A549 (cell line): ENCODE data around the gene SPOCK2. TPM values are rescaled to one million over a fixed set of nuclear protein-coding genes. Genes with fewer than 3 reads are reported as not detected.
A peak's percentile ranks its signal among the peaks of the same experiment; 100 is the strongest.

ENCODE experiments used
- ATAC-seq, 2 experiments: fragments of 200-7000 bp in 1 of 2; fragments of >200 bp in 1 of 2; cut with Nextera tagmentation in 1 of 2; cut with Tn5 transposase in 1 of 2; 3 replicates each; pipeline versions ENCODE4 v1.8.0 to v1.9.1; 2018 to 2020; ENCODE audit warnings: mild to moderate bottlenecking in 1 of 2, moderate library complexity in 1 of 2
- CTCF ChIA-PET: fragments of 300-600 bp; sonication (Branson Sonifier 250); formaldehyde crosslinking; extraction: SDS; loops from one replicate; lab custom pipeline; 2021; ENCODE audit warnings: antibody characterized with exemption, inconsistent platforms; lab: Yijun Ruan, JAX
- POLR2A ChIA-PET: fragments of 350-600 bp; formaldehyde crosslinking; extraction: SDS; loops from one replicate; lab custom pipeline; 2021; ENCODE audit warnings: antibody characterized with exemption, inconsistent platforms; lab: Yijun Ruan, JAX
- DNase-seq, 2 experiments: peaks; one replicate each; pipeline versions ENCODE4 v3.0.0 to v3.0.0-alpha.2; 2011 to 2016; ENCODE audit warnings: low read depth in 1 of 2, low spot score in 1 of 2
- FAIRE-seq: peaks from 2 replicates; lab custom pipeline; 2011; peaks lifted over from hg19 to GRCh38; lab: Jason Lieb, UNC
- H3K27ac ChIP-seq, 2 experiments: fragments of >200 bp; sonication (Bioruptor Twin); formaldehyde crosslinking; 3 replicates each; pipeline ENCODE4 v1.5.1; 2016 to 2017
- H3K4me1 ChIP-seq: fragments of >200 bp; sonication (Bioruptor Twin); formaldehyde crosslinking; 3 replicates; pipeline ENCODE4 v1.6.1; 2016
- H3K4me2 ChIP-seq: fragments of >200 bp; sonication (Bioruptor Twin); formaldehyde crosslinking; 3 replicates; pipeline ENCODE4 v1.6.1; 2016
- H3K4me3 ChIP-seq: fragments of >200 bp; sonication (Bioruptor Twin); formaldehyde crosslinking; 3 replicates; pipeline ENCODE4 v1.5.1; 2016
- H3K9me3 ChIP-seq: fragments of >200 bp; sonication (Bioruptor Twin); formaldehyde crosslinking; 3 replicates; pipeline ENCODE4 v1.6.1; 2016
- ATOH8 ChIP-seq: fragments of 250-450 bp; sonication (Bioruptor Pico); IDR thresholded peaks from 2 replicates; pipeline ENCODE4 v1.5.0; 2020; ENCODE audit warnings: low read depth, mild to moderate bottlenecking, moderate library complexity
- E2F6 ChIP-seq: IDR thresholded peaks from 2 replicates; pipeline ENCODE4 v1.6.1; 2012; ENCODE audit warnings: low read depth, borderline replicate concordance
- ELK1 ChIP-seq: fragments of 150-350 bp; IDR thresholded peaks from 2 replicates; pipeline ENCODE4 v1.6.1; 2014; ENCODE audit warnings: low read depth, mild to moderate bottlenecking, low read length
- ESRRA ChIP-seq: fragments of 150-350 bp; IDR thresholded peaks from 2 replicates; pipeline ENCODE4 v1.6.1; 2014; ENCODE audit warnings: mild to moderate bottlenecking, low read length, borderline replicate concordance
- FOSL2 ChIP-seq, 2 experiments: fragments of 450-650 bp in 1 of 2; fragments of >200 bp in 1 of 2; sonication (Bioruptor Twin) in 1 of 2; formaldehyde crosslinking; IDR thresholded peaks; 2 replicates each; pipeline versions ENCODE4 v1.5.0 to v1.6.1; 2016 to 2020; ENCODE audit warnings: mild to moderate bottlenecking in 1 of 2, moderate library complexity in 1 of 2
- GATA3 ChIP-seq: IDR thresholded peaks from 2 replicates; pipeline ENCODE4 v1.6.1; 2012; ENCODE audit warnings: borderline replicate concordance
- HOXA7 ChIP-seq: fragments of 250-450 bp; sonication (Bioruptor Pico); IDR thresholded peaks from 2 replicates; pipeline ENCODE4 v1.5.0; 2020; ENCODE audit warnings: mild to moderate bottlenecking, moderate library complexity
- HOXB5 ChIP-seq: fragments of 250-450 bp; sonication (Bioruptor Pico); IDR thresholded peaks from 2 replicates; pipeline ENCODE4 v1.5.0; 2020; ENCODE audit warnings: mild to moderate bottlenecking, moderate library complexity
- KDM5A ChIP-seq: fragments of 200-600 bp; sonication (generic); IDR thresholded peaks from 2 replicates; pipeline ENCODE4 v1.6.1; 2016; ENCODE audit warnings: antibody characterized with exemption, mild to moderate bottlenecking
- MAX ChIP-seq: IDR thresholded peaks from 2 replicates; pipeline ENCODE4 v1.6.1; 2012
- NFE2L2 ChIP-seq: fragments of 150-350 bp; conservative IDR thresholded peaks from 2 replicates; pipeline ENCODE4 v1.6.1; 2014; ENCODE audit warnings: low read length
- NR3C1 ChIP-seq: fragments of >200 bp; sonication (Bioruptor Twin); formaldehyde crosslinking; IDR thresholded peaks from 3 replicates; pipeline ENCODE4 v1.6.1; 2017
- PBX3 ChIP-seq: IDR thresholded peaks from 2 replicates; pipeline ENCODE4 v1.6.1; 2012
- PHF8 ChIP-seq: fragments of 200-600 bp; sonication (generic); IDR thresholded peaks from 2 replicates; pipeline ENCODE4 v1.6.1; 2016; ENCODE audit warnings: low read depth, mild to moderate bottlenecking, antibody characterized with exemption, moderate library complexity, borderline replicate concordance
- RARB ChIP-seq: fragments of 250-450 bp; sonication (Bioruptor Pico); IDR thresholded peaks from 2 replicates; pipeline ENCODE4 v1.8.0; 2021; ENCODE audit warnings: mild to moderate bottlenecking, moderate library complexity
- SREBF2 ChIP-seq: fragments of 450-650 bp; IDR thresholded peaks from 2 replicates; pipeline ENCODE4 v1.6.1; 2014; ENCODE audit warnings: mild to moderate bottlenecking, moderate library complexity
- ZC3H11A ChIP-seq: fragments of 450-650 bp; IDR thresholded peaks from 2 replicates; pipeline ENCODE4 v1.6.1; 2014; ENCODE audit warnings: antibody characterized with exemption, mild to moderate bottlenecking
- ZFP36 ChIP-seq: fragments of 450-650 bp; IDR thresholded peaks from 2 replicates; pipeline ENCODE4 v1.6.1; 2014; ENCODE audit warnings: borderline replicate concordance; ENCODE audit not compliant: partially characterized antibody
- WGBS: methylation state at CpG from one replicate; pipeline ENCODE4 v1.1.6; 2017; ENCODE audit errors: missing lambda C conversion rate; 5-methylcytosine and 5-hydroxymethylcytosine counted together
- polyA minus RNA-seq: library from RNA; depleted of rRNA, polyadenylated mRNA; stranded (reverse); fragments of >200 nt; gene quantifications from 2 replicates; pipeline ENCODE4 v1.2.3, GENCODE V29; 2011; rRNA and poly(A)+ RNA removed
- polyA plus RNA-seq, 4 experiments: library from polyadenylated mRNA; depleted of rRNA in 3 of 4; stranded (reverse); fragments of >200 nt; fragmentation: RNase III in 1 of 4; extraction: RNeasy Plus Mini Kit Qiagen cat#74134 plus additional on column Dnase treatment in 1 of 4; gene quantifications; 2 replicates in 3 of 4; 3 replicates in 1 of 4; pipeline ENCODE4 v1.2.3, GENCODE V29; 2011 to 2017

SPOCK2 gene
- 0.52 and 0.61 TPM in 2 replicates for polyA plus RNA-seq (2011; rRNA removed)
- 0.48 and 0.61 TPM in 2 replicates for polyA plus RNA-seq (2012; cell fraction: cytosol; rRNA removed)
- 4.0 and 4.8 TPM in 2 replicates for polyA plus RNA-seq (2012; cell fraction: nucleus; rRNA removed)
- polyA plus RNA-seq (2017; fragmentation: RNase III; extraction: RNeasy Plus Mini Kit Qiagen cat#74134 plus additional on column Dnase treatment), result 0.55 to 0.73 TPM (median 0.67 TPM) in 3 replicates
- polyA minus RNA-seq, result 0.99 and 1.4 TPM in 2 replicates

- no peak for DNase-seq
- TF ChIP-seq PBX3, result no peak
- no peak for TF ChIP-seq ESRRA
- TF ChIP-seq FOSL2 (IDR thresholded peaks at IDR 0.05), result no peak
- TF ChIP-seq FOSL2 (CRISPR knock-in tag; IDR thresholded peaks at IDR 0.05), result no peak
- FAIRE-seq, result no peak
- Histone ChIP-seq H3K4me2 (no peak within 1 kb of the TSS), H3K4me3 (no peak within 1 kb of the TSS), H3K9me3 (no peaks in the 10 kb centered on the region), H3K27ac (no peak within 1 kb of the TSS), H3K4me1 (peaks cover 8% of the 10 kb centered on the region; the same call in 2 of the 3 replicates)
- no peak for ATAC-seq
- CTCF ChIA-PET, result interaction anchor here (0.6 to 1.6 kb wide), 3 partner anchors 22 to 132 kb away, joined by 3 to 4 read pairs (median 3); no protein-coding TSS in a partner anchor
- POLR2A ChIA-PET, result no interaction called here
- 91% methylated on average over 59 of the region's 65 CpGs for WGBS
These were observed at the start of gene SPOCK2 for GRCh38 chr10:72087969-72088888. TSS of gene SPOCK2 (minus strand) at chr10:72088551. CDS start at chr10:72088328, 223 bp downstream.

- ATAC-seq (no peak), DNase-seq (no peak), FAIRE-seq (no peak)
- 94% methylated on average over 7 of the region's 7 CpGs for WGBS
- 0 out of 6 replicates have a peak overlapping the region, but pooled peaks of 1 of the 2 experiments have one; percentile 14 for H3K27ac ChIP-seq
- ChIA-PET POLR2A (no interaction called here), CTCF (interaction anchor here (0.6 to 3.2 kb wide), 7 partner anchors 11 to 299 kb away, joined by 3 to 24 read pairs (median 4); no protein-coding TSS in a partner anchor)
- peaks cover 4% of the 10 kb centered on the region; the same call in 1 of the 3 replicates for H3K9me3 ChIP-seq
- H3K4me3 ChIP-seq, result no peak overlapping the region
- H3K4me1 ChIP-seq, result peaks cover 32% of the 10 kb centered on the region
- no peak for TF ChIP-seq ESRRA
- no peak for TF ChIP-seq NR3C1
- no peak for TF ChIP-seq MAX
- TF ChIP-seq E2F6, result no peak
- TF ChIP-seq ELK1, result no peak
- no peak for TF ChIP-seq RARB (CRISPR knock-in tag)
- TF ChIP-seq ATOH8, result no peak
- no peak for TF ChIP-seq SREBF2
- TF ChIP-seq HOXB5, result no peak
- no peak for TF ChIP-seq KDM5A
- no peak for TF ChIP-seq NFE2L2
- no peak for TF ChIP-seq ZC3H11A
- no peak for TF ChIP-seq PHF8
- TF ChIP-seq HOXA7 (CRISPR knock-in tag), result no peak
- no peak for TF ChIP-seq GATA3
- no peak for TF ChIP-seq FOSL2 (IDR thresholded peaks at IDR 0.05)
- TF ChIP-seq FOSL2 (CRISPR knock-in tag; IDR thresholded peaks at IDR 0.05), result no peak
- TF ChIP-seq ZFP36, result no peak
- H3K4me2 ChIP-seq, result no peak overlapping the region
These were observed 49.2 kb upstream of the SPOCK2 start for GRCh38 chr10:72137583-72137982.
